Breast epithelium (tissue), 4 donors: Measurements from ENCODE around the gene IFNL4. TPM values are rescaled to one million over a fixed set of nuclear protein-coding genes. Genes with fewer than 3 reads are reported as not detected.

Experiments used
- DNase-seq, 2 donors: peaks; one replicate each; pipeline ENCODE4 v3.0.0-alpha.2; 2019; ENCODE audit warnings: low spot score in 2 of 2
- H3K27ac ChIP-seq, 2 donors: fragments of 200-600 bp; sonication (generic) in 1 of 2; one replicate each; pipeline ENCODE4 v1.5.1; 2016 to 2019; ENCODE audit warnings: mild to moderate bottlenecking in 1 of 2
- H3K27me3 ChIP-seq, 2 donors: fragments of 200-600 bp; sonication (generic) in 1 of 2; one replicate each; pipeline versions ENCODE4 v1.5.1 to v1.6.0; 2017 to 2019; ENCODE audit warnings: control low read depth in 1 of 2, mild to moderate bottlenecking in 1 of 2
- H3K36me3 ChIP-seq: fragments of 200-600 bp; one replicate; pipeline ENCODE4 v1.5.1; 2019
- H3K4me1 ChIP-seq, 2 donors: fragments of 200-600 bp; sonication (generic); one replicate each; pipeline ENCODE4 v1.5.1; 2016 to 2019; ENCODE audit warnings: control low read depth in 1 of 2
- H3K4me3 ChIP-seq, 3 donors: fragments of 200-600 bp; sonication (generic); 1 replicate in 2 of 3; 2 replicates in 1 of 3; pipeline ENCODE4 v1.5.1; 2016 to 2019; ENCODE audit warnings: mild to moderate bottlenecking in 3 of 3, moderate library complexity in 2 of 3
- H3K9me3 ChIP-seq, 2 donors: fragments of 200-600 bp; sonication (generic) in 1 of 2; one replicate each; pipeline ENCODE4 v1.5.1; 2016 to 2019; ENCODE audit warnings: control low read depth in 1 of 2
- POLR2A ChIP-seq: fragments of 450-650 bp; IDR thresholded peaks from one replicate; pipeline ENCODE4 v1.6.1; 2016; ENCODE audit warnings: antibody characterized with exemption, mild to moderate bottlenecking, moderate library complexity
- POLR2AphosphoS5 ChIP-seq, 3 donors: sonication (generic); formaldehyde crosslinking; IDR thresholded peaks; one replicate each; pipeline ENCODE4 v1.6.1; 2017; ENCODE audit warnings: antibody characterized with exemption in 3 of 3
- intact Hi-C: fragments of 100-400 bp; cut with DNase I; formaldehyde crosslinking; loops from one replicate; pipeline ENCODE4 v1.15.1; 2023; ENCODE audit warnings: low total_unique reads
- total RNA-seq, 3 donors: library from RNA; depleted of rRNA; stranded (reverse); fragments of >200 nt; gene quantifications; one replicate each; pipeline ENCODE4 v1.1.0, GENCODE V29; 2016
- TF ChIP-seq, protein P1 (sequence below), 3 donors: fragments of 450-650 bp; IDR thresholded peaks; one replicate each; pipeline ENCODE4 v1.5.1; 2016 to 2017; ENCODE audit warnings: antibody characterized with exemption in 3 of 3, mild to moderate bottlenecking in 3 of 3, moderate library complexity in 3 of 3

IFNL4 gene
- total RNA-seq, 3 donors from 2014 or later, result not detected

GRCh38 chr19:39238209-39238608 is 10.4 kb downstream of the IFNL4 start:
- no peaks in the 10 kb centered on the region for H3K4me1 ChIP-seq
- no peaks in the 10 kb centered on the region for H3K9me3 ChIP-seq
- no peak overlapping the region for H3K4me3 ChIP-seq
- H3K27me3 ChIP-seq, result no peaks in the 10 kb centered on the region
- no peaks in the 10 kb centered on the region for H3K36me3 ChIP-seq
- no peak for DNase-seq
- H3K27ac ChIP-seq, result no peak overlapping the region
- intact Hi-C loops, result no loop called here
- no peak for TF ChIP-seq POLR2AphosphoS5 (IDR thresholded peaks at IDR 0.05)
- no peak for TF ChIP-seq POLR2A
- TF ChIP-seq, protein P1, sequence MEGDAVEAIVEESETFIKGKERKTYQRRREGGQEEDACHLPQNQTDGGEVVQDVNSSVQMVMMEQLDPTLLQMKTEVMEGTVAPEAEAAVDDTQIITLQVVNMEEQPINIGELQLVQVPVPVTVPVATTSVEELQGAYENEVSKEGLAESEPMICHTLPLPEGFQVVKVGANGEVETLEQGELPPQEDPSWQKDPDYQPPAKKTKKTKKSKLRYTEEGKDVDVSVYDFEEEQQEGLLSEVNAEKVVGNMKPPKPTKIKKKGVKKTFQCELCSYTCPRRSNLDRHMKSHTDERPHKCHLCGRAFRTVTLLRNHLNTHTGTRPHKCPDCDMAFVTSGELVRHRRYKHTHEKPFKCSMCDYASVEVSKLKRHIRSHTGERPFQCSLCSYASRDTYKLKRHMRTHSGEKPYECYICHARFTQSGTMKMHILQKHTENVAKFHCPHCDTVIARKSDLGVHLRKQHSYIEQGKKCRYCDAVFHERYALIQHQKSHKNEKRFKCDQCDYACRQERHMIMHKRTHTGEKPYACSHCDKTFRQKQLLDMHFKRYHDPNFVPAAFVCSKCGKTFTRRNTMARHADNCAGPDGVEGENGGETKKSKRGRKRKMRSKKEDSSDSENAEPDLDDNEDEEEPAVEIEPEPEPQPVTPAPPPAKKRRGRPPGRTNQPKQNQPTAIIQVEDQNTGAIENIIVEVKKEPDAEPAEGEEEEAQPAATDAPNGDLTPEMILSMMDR (IDR thresholded peaks at IDR 0.05), result no peak

DNA sequence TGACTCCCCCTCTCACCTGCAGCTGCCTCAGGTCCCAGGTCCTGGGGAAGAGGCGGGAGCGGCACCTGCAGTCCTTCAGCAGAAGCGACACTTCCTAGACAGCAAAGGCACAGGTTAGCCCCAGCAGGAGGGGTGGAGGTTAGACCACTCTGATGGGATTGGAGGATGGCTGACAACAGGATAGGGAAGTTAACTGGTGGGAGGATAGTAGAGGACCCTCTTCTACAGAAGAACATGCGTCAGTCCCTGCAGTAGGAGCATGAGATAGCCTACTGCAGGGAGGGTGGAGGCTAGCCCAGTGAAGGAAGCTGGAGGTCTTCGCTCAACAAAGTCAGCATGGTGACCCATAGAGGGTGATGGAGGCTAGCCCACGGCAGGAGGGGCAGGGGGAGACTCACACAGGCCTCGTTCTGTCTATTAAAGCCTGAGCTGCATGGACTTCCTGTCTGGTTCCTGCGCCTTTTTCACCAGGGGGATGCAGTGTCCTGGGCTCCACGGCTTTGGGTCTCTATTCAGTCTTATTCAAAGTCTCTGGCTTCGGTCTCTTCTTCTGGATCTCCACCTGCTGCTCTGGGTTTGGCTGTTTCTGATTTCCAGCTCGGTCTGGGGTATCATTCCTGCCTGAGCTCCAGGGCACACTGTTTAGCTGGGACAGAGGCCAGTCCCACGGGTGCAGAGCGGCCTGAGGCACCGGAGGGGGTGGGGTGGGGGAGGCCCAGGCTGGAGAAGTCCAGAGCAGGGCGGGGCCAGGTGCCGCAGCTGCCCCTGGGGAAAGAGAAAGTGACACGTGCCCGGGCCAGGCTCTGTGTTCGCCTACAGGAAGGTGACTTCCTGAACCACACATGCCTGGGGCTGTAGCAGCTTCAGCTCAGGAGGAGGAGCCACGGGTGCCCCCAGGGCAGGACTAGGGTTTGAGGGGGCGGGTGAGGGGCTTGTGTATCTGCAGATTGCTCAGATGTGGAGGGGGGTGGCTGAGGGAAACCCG is 11.2 kb downstream of the IFNL4 start:
- Histone ChIP-seq H3K27ac (no peak overlapping the region), H3K4me3 (peak overlapping the region in 1 of 3 donors; percentile 19), H3K36me3 (no peaks in the 10 kb centered on the region), H3K9me3 (no peaks in the 10 kb centered on the region), H3K27me3 (no peaks in the 10 kb centered on the region), H3K4me1 (no peaks in the 10 kb centered on the region)
- TF ChIP-seq POLR2A (no peak), POLR2AphosphoS5 (IDR thresholded peaks at IDR 0.05) (no peak)
- TF ChIP-seq, protein P1 (IDR thresholded peaks at IDR 0.05), result no peak
- peak; percentile 18 to 61 for DNase-seq
- intact Hi-C loops, result no loop called here

DNA sequence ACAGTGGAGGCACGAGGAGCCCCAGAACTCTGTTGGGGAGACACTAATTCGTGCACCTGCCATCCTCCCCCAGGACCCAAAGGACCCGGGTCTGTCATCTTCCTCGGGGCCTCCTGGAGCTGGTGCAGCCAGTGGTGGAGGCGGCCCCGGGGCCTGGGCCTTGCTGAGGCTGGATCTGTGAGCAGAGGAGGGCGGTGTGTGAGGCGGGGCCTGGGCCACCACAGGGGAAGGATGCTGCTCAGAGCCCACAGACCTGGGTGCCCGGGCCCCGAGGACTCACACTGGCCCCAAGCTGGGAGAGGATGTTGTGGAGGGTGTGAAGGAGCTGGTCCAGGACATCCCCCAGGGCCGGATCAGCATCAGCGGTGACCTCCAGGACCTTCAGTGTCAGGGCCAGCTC is 12.1 kb downstream of the IFNL4 start:
- no peaks in the 10 kb centered on the region for H3K4me1 ChIP-seq
- intact Hi-C loops, result no loop called here
- H3K27me3 ChIP-seq, result no peaks in the 10 kb centered on the region
- H3K36me3 ChIP-seq, result no peaks in the 10 kb centered on the region
- no peak overlapping the region for H3K4me3 ChIP-seq
- H3K27ac ChIP-seq, result no peak overlapping the region
- TF ChIP-seq, protein P1 (IDR thresholded peaks at IDR 0.05), result no peak
- no peak for TF ChIP-seq POLR2AphosphoS5 (IDR thresholded peaks at IDR 0.05)
- TF ChIP-seq POLR2A, result no peak
- DNase-seq, result no peak
- H3K9me3 ChIP-seq, result no peaks in the 10 kb centered on the region

- Histone ChIP-seq H3K27me3 (no peaks in the 10 kb centered on the region), H3K9me3 (peaks cover 0 to 4% of the 10 kb centered on the region in 2 donors), H3K36me3 (no peaks in the 10 kb centered on the region), H3K27ac (no peak overlapping the region), H3K4me3 (no peak overlapping the region), H3K4me1 (no peaks in the 10 kb centered on the region)
- intact Hi-C loops, result no loop called here
- TF ChIP-seq POLR2A, result no peak
- TF ChIP-seq, protein P1 (IDR thresholded peaks at IDR 0.05), result no peak
- TF ChIP-seq POLR2AphosphoS5 (IDR thresholded peaks at IDR 0.05), result no peak
- DNase-seq, result no peak
These were observed 15.9 kb downstream of the IFNL4 start for GRCh38 chr19:39232708-39233107.

DNA sequence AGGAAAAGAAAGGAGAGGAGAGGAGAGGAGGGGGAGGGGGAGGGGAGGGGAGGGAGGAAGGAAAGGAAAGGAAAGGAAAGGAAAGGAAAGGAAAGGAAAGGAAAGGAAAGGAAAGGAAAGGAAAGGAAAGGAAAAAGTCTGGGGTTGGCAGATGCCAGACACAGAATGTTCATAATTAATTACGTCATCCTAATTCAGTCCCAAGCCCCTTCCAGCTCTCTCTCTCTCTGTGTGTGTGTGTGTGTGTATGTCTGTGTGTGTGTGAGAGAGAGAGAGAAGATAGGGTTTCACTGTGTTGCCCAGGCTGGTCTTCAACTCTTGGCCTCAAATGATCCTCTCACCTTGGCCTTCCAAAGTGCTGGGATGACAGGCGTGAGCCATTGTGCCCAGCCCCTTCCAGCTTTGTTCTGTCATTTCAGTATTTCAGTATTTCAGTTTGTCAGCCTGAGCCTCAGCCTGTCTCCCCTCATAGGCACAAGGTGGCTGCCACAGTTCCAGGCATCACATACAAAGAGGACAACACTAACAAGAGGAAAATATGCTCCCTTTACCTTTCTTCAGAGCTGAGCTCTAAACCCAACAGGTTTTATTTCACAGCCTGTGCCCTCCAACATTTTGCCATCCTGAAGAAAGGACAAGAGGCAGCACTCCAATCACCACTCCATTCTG is 18.4 kb downstream of the IFNL4 start:
- DNase-seq, result no peak
- Histone ChIP-seq H3K9me3 (peaks cover 0 to 4% of the 10 kb centered on the region in 2 donors), H3K4me3 (no peak overlapping the region), H3K36me3 (no peaks in the 10 kb centered on the region), H3K4me1 (no peaks in the 10 kb centered on the region), H3K27ac (no peak overlapping the region), H3K27me3 (no peaks in the 10 kb centered on the region)
- intact Hi-C loops, result no loop called here
- TF ChIP-seq, protein P1 (IDR thresholded peaks at IDR 0.05), result no peak
- TF ChIP-seq POLR2AphosphoS5 (IDR thresholded peaks at IDR 0.05) (no peak), POLR2A (no peak)
